NT2/D1 (cell line): ENCODE results near the gene DPEP2.

Source experiments
- YY1 ChIP-seq: IDR thresholded peaks from 2 replicates; pipeline ENCODE4 v1.6.1; 2011; ENCODE audit not compliant: insufficient read length, insufficient read depth
- ZNF274 ChIP-seq: IDR thresholded peaks from 2 replicates; pipeline ENCODE4 v1.6.1; 2011; ENCODE audit warnings: mild to moderate bottlenecking, low read depth, low read length

DNA sequence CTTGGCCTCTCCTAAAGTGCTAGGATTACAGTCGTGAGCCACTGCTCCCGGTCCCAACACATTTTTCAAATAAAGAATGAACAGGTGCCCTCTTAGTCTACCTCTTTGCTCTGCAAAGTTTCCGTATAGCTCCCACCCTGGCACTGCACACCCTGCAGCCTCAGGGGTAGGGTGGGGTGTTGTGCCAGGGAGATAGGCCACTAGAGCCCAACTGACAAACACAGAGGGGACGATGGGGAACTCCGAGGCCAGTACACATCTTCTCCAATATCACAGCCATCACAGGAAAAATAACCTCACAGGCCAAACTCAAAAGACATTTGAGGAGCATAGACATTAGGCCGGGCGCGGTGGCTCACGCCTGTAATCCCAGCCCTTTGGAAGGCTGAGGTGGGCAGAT, 28.2 kb downstream of the DPEP2 start:
- no peak for TF ChIP-seq ZNF274
- no peak for TF ChIP-seq YY1
